Activated CD4-positive, alpha-beta T cell treated with anti-CD3 and anti-CD28 coated beads, Interleukin-2, amount 50 U/mL, for 4 hours (primary cell): ENCODE data around the gene PLET1.
"Not testable (repeated sequence)": the region's sequence is repeated elsewhere in the genome, so short reads cannot be mapped to it uniquely, and the experiment has no call there.

Source experiments
- DNase-seq, 2 experiments: peaks; one replicate each; pipeline ENCODE4 v3.0.0-alpha.2; 2020

Gene PLET1

GRCh38 chr11:112206071-112206470 is 54.6 kb downstream of the PLET1 start:
- DNase-seq = no peak

GRCh38 chr11:112200252-112200651 is 60.4 kb downstream of the PLET1 start:
- no peak for DNase-seq

DNA sequence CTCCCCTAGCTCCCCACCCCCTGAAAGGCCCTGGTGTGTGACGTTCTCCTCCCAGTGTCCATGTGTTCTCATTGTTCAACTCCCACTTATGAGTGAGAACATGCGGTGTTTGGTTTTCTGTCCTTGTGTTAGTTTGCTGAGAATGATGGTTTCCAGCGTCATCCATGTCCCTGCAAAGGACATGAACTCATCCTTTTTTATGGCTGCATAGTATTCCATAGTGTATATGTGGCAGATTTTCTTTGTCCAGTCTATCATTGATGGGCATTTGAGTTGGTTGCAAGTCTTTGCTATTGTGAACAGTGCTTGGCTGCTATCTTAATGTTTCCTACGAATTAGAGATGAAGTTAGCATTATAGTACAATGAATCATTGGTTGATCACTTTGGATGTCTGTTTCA is 61.6 kb downstream of the PLET1 start:
- DNase-seq = not testable (repeated sequence)
